PC-9 (cell line): ENCODE data around the gene ANKRD11.

Experiments used
- EZH2 ChIP-seq: fragments of 200-600 bp; sonication (generic); IDR thresholded peaks from 2 replicates; pipeline ENCODE4 v1.8.0; 2017; ENCODE audit warnings: antibody characterized with exemption, low read depth
- TF ChIP-seq, protein P1 (sequence below): fragments of 200-600 bp; sonication (generic); conservative IDR thresholded peaks from 2 replicates; pipeline ENCODE4 v1.6.1; 2017; ENCODE audit warnings: mixed run types, antibody characterized with exemption, mild to moderate bottlenecking, moderate library complexity

GRCh38 chr16:89233678-89234490 is 256.5 kb downstream of the ANKRD11 start:
- TF ChIP-seq, protein P1, sequence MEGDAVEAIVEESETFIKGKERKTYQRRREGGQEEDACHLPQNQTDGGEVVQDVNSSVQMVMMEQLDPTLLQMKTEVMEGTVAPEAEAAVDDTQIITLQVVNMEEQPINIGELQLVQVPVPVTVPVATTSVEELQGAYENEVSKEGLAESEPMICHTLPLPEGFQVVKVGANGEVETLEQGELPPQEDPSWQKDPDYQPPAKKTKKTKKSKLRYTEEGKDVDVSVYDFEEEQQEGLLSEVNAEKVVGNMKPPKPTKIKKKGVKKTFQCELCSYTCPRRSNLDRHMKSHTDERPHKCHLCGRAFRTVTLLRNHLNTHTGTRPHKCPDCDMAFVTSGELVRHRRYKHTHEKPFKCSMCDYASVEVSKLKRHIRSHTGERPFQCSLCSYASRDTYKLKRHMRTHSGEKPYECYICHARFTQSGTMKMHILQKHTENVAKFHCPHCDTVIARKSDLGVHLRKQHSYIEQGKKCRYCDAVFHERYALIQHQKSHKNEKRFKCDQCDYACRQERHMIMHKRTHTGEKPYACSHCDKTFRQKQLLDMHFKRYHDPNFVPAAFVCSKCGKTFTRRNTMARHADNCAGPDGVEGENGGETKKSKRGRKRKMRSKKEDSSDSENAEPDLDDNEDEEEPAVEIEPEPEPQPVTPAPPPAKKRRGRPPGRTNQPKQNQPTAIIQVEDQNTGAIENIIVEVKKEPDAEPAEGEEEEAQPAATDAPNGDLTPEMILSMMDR: no peak
- no peak for TF ChIP-seq EZH2
